Stimulated activated CD4-positive, alpha-beta T cell treated with anti-CD3 and anti-CD28 coated beads, Interleukin-15, amount 100 ng/mL, for 24 hours (primary cell): ENCODE results near the gene DAND5.
"Not testable (repeated sequence)": the region's sequence is repeated elsewhere in the genome, so short reads cannot be mapped to it uniquely, and the experiment has no call there.

ENCODE experiments used
- DNase-seq: peaks from one replicate; pipeline ENCODE4 v3.0.0-alpha.2; 2020

Gene DAND5

DNA sequence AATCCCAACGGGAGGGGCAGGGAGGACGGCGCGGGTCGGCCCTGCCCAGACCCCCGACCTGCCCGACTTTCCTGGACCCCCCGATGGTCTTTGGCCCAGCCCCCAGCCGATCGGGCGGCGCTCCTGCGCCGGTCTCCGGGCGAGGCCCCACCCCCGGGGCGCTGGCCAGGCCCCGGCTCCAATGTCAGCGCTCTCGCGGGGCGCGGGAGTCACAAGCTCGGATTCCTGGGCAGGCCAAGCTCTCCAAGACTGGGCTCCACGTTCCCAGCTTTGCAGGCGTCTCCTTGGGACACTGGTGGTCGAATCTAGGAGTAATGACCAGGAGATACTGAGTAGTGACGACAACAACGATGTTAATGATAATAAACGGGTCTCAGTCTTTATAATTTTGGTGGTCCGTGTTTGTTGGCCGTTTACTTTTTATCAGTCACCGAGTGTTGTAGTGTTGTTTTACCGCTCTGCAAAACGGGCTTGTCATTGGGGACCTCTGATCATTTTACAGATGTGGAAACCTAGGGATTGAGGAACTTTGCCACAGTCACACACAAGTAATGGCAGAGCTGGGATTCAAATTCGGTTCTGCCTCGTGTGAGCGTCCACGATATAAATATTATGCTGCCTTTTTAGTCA lies 23.2 kb upstream of the DAND5 start:
- DNase-seq, result peak; percentile 71

DNA sequence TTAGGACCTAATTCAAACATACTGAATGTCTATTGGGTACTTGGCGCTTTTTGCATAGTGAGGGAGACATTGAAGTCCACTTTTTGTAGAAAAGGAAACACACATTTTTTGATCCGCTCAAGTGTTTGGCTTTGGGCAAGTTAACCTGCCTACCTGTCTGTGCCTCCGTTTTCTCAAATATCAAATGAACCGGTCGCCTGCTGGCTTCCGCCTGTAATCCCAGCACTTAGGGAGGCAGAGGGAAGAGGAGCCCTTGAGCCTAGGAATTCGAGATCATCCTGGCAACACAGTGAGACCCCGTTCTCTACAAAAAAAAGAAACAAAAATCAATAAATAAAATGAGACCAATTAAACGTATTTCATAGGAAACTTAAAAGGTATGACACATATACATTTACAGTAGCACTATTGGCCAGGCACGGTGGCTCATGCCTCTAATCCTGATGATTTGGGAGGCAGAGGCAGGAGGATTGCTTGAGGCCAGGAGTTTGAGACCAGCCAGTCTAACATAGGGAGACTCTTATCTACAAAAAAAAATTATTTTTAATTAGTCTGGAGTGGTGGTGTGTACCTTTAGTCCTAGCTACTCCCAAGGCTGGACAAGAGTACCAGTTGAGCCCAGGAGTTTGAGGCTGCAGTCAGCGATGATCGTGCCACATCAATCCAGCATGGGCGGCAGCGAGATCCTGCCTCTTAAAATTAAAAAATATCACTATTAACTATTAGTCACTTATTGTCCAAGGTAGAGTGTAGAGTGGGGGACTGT lies 22.5 kb upstream of the DAND5 start:
- DNase-seq, result no peak

DNA sequence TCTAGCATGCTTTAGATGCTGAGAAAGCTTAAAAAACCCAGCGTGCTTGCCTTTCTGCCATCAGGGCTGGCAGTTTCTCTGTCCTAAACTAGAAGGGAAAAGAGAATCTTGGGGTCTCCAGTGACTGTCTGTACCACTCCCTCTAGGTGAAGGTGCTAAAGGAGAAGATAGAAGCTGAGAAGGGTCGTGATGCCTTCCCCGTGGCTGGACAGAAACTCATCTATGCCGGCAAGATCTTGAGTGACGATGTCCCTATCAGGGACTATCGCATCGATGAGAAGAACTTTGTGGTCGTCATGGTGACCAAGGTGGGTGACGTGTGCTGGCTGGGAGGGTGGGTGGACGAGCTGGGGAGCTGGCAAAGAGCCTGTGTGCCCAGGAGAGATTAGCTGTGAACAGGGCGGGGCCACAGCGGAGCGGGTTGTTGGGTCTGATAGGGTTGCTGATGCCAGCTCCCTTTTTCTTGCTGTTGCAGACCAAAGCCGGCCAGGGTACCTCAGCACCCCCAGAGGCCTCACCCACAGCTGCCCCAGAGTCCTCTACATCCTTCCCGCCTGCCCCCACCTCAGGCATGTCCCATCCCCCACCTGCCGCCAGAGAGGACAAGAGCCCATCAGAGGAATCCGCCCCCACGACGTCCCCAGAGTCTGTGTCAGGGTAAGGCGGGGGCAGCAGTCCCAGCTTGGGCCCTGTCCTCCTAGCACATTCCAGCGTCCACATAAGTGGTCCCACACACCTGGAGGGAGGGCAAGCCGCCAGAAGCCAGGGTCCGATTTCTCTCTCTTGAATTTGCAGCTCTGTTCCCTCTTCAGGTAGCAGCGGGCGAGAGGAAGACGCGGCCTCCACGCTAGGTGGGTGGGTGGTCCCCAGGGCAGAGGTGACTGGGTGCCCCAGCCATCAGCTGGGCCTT lies 21.4 kb upstream of the DAND5 start:
- no peak for DNase-seq

DNA sequence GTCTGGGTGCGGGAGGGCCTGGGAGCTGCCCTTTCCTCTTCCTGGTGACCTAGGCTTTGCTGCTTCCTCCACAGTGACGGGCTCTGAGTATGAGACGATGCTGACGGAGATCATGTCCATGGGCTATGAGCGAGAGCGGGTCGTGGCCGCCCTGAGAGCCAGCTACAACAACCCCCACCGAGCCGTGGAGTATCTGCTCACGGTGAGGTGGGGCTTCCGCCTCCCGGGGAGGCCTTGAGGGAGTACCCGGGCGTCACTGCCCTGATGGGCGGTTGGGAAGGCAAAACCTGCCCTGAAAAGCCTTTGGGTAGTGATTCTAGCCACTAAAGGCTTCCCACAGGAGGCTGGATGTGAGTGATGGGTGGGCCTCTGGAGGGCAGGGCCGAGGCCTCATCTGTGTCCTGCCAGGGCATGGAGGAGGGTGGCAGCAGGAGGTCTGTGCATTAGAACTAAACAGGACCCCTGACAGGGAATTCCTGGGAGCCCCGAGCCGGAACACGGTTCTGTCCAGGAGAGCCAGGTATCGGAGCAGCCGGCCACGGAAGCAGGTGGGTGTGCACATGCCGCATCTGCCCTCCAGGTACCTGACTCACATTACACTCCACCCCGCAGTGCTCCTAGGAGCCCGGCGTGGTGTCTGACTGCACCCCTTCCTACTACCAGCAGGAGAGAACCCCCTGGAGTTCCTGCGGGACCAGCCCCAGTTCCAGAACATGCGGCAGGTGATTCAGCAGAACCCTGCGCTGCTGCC lies 20.6 kb upstream of the DAND5 start:
- DNase-seq, result no peak

DNA sequence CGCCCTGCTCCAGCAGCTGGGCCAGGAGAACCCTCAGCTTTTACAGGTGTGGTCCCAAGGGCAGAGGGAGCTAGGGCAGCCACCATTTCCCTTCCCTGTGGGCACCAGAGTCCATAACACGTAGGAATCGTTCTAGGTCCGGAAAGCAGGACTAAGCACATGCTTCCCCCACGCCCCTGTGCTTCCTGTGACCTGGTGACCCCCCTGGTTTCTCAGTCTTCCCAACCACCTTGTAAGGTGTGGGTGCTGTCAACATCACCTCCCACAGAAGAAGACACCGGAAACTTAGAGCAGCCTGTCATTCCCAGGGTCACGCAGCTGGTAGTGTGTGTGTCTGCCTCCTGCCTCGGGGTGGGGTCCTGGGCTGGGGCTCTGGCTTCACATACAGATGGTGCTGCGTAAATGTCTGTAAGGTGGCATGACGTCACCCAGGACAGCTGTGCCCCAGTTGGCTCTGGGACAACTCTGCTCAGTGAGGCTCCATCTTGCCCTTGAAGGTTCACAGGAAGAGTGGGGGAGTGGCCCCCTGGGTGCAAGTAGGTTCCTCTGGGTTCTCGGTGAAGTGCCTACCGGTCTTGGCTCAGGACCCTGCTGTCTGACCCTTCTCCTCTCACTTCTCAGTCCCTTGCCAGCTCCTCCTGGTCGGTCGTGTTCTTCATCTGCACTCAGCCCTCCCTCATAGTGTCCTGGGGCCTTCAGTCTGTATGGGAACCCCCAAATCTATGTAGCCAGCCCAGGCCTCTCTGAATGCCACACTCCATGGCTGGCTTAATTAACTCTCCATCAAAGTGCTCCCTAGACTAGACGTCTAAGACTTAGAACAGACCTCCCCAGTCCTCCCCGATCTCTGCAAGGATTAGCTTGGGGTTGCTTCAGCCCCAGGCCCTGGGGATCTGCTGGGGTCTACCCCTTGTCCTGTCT lies 19.8 kb upstream of the DAND5 start:
- no peak for DNase-seq

DNA sequence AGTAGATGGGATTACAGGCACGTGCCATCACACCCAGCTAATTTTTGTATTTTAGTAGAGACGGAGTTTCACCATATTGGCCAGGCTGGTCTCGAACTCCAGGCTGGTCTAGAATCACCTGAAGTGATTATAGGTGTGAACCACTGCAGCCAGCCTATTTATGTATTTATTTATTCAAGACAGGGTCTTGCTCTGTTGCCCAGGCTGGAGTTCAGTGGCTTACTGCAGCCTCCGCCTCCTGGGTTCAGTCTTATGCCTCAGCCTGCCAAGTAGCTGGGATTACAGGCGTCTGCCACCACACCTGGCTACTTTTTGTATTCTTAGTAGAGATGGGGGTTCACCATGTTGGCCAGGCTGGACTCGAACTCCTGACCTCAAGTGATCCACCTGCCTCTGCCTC lies 17.3 kb upstream of the DAND5 start:
- DNase-seq, result not testable (repeated sequence)

DNA sequence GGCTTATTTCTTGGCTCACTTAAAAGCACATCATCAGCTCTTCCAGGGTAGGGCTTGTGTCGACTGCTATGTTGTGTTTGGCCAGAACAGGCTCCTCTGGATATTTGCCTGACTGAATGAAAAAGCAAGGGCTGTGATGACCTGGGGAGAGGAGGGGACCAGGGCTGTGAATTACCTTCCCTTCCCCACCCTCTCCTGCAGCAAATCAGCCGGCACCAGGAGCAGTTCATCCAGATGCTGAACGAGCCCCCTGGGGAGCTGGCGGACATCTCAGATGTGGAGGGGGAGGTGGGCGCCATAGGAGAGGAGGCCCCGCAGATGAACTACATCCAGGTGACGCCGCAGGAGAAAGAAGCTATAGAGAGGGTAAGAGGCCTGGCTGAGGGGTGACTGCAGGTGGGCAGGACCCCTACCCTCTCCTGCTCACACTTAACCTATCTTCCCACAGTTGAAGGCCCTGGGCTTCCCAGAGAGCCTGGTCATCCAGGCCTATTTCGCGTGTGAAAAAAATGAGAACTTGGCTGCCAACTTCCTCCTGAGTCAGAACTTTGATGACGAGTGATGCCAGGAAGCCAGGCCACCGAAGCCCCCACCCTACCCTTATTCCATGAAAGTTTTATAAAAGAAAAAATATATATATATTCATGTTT lies 16.8 kb upstream of the DAND5 start:
- DNase-seq, result no peak

DNA sequence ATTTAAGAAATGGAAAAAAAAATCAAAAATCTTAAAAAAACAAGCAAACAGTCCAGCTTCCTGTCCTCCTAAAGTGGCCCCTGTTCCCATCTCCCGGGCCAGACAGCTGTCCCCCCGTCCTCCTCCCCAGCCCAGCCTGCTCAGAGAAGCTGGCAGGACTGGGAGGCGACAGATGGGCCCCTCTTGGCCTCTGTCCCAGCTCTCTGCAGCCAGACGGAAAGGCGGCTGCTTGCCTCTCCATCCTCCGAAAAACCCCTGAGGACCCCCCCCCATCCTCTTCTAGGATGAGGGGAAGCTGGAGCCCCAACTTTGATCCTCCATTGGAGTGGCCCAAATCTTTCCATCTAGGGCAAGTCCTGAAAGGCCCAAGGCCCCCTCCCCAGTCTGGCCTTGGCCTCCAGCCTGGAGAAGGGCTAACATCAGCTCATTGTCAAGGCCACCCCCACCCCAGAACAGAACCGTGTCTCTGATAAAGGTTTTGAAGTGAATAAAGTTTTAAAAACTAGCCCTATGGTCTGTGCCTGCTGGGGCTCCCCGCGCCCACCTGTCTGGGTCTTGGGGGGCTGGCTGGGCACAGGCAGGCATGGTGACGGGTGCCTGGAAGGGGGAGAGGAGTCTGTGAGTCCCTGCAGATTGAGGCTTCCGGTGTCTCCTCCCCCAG lies 16.1 kb upstream of the DAND5 start:
- DNase-seq, result no peak

DNA sequence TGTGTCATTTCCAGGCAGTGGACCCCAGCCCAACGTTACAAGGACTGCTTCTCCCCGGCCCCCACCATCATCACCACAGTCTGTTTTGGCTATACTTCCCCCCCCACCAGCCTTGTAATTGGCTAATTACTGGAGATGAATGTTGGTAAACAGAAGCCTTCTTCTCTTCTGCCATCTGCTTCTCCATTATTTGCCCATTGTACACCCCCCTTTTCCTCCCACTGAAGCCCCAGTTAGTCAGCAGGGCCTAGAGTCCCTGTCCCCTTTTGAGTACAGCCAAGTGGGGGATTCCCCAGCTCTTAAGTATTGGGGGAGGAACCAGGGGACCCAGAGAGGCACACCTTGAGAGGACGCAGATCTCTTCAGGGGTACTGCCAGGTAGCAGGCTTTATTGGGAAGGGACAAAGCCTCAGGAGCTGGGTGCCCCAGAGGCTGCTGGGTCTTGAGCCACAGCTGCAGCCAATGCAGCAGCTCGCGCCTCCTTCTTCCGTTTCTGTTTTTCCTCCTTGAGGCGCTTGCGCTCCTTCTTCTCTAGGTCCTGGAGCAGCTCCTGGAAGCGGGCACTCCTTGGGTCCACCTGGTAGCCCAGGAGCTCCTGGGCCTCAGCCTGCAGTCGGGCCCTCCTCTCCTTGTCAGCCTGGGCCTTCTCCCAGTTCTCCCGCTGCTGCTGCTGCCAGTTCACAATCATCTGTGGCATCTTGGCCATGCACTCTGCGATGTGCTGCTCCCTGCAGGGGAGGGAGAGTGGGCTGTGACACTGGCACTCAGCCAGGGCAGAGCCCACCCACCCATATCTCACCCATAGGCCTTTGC lies 15.4 kb upstream of the DAND5 start:
- no peak for DNase-seq

DNA sequence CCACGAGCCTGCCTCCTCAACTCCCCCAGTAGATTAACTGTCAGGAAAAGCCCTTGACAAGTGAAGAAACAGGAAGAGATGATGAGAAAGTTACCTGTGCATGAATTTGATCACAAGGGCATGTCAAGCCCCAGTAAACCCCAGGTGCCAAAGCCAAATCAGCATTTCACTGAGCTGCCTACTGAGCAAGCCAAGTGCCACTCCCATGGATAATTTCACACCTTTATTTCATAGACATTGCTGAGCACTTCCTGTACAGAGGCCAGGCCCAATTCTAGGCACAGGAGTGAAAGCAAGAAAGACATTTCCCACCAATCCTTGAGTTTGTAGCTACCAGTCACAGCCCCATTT lies 14.8 kb upstream of the DAND5 start:
- DNase-seq, result no peak

DNA sequence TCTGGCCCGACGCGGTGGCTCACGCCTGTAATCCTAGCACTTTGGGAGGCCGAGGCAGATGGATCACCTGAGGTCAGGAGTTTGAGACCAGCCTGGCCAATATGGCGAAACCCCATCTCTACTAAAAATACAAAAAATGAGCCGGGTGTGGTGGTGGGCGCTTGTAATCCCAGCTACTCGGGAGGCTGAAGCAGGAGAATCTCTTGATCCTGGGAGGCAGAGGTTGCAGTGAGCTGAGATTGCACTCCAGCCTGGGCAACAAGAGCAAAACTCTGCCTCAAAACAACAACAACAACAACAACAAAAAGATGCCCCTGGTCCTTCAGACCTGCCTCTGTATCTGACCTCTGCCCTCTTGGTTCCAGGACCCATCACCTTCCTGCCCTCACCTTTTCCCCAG lies 13.8 kb upstream of the DAND5 start:
- not testable (repeated sequence) for DNase-seq

DNA sequence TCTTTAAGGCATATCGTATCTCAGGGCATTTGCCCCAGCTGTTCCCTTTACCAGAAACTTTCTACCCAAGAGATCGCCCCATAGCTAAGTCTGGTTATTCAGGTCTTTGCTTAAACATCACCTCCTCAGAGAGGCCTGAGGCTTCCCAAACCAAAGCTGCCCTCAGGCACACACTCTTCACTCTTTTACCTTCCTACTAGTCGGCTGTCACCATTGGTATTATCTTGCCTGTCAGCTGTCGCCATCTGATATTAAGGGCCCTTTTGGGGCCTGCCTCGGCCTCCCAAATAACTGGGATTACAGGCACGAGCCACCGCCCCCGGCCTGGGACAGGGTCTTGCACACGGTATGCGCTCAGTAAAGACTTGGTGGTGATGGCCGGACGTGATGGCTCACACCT lies 13.4 kb upstream of the DAND5 start:
- no peak for DNase-seq

DNA sequence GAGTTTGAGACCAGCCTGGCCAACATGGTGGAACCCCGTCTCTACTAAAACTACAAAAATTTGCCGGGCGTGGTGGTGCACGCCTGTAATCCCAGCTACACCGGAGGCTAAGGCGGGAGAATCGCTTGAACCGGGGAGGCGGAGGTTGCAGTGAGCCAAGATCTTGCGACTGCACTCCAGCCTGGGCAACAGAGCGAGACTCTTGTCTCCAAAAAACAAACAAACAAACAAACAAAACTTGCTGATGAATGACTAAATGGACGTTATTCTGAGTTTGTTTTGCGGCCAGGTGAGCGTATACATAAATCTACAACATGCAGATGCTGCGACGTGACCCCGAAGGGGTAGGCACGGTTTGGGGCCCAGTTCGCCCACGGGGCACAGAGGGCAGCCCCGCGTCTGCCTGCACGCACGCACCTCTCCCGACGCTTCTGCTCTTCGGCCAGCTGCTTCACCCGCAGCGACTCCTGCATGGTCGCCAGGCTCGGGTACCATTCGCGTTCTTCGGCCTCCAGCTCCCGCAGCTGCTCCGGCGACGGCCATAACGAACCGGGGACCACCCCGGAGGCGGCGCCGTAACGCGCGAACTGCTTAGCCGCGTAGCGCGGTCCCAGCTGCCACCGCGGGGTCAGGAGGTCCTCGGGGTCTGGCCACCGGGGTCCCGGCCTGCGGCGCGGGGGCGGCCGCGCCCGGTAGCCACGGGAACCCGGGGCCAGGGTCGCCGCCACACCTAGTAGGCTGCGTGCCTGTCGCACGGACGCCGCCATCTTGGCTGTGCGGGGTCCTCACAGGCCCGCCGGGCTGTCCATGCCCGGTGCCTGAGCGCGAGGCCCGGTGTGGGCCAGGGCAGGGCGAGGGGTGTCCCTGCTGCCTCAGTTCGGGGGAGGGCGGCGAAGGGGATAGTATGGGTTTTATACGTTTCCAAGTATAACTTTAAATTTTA lies 12.7 kb upstream of the DAND5 start, which contains the start of gene GADD45GIP1:
Gene GADD45GIP1, minus strand, starts transcription at position 778 of the 943 bp plus-strand sequence. Its CDS starts 11 bp downstream, at position 767.
- DNase-seq, result peak; percentile 91

DNA sequence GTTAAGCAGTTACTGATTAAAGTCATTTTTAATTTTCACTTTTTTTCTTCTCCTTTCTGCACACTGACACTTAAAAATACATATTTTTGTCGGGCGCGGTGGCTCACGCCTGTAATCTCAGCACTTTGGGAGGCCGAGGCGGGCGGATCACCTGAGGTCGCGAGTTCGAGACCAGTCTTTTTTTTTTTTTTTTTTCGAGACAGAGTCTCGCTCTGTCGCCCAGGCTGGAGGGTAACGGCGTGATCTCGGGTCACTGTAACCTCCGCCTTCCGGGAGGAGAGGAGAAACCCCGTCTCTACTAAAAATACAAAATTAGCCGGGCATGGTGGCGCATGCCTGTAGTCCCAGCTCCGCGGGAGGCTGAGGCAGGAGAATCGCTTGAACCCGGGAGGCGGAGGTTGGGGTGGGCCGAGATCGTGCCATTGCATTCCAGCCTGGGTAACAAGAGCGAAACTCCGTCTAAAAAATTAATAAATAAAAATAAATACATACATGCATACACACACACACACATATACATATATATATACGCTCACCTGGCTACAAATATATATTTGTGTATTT lies 11.9 kb upstream of the DAND5 start:
- not testable (repeated sequence) for DNase-seq

DNA sequence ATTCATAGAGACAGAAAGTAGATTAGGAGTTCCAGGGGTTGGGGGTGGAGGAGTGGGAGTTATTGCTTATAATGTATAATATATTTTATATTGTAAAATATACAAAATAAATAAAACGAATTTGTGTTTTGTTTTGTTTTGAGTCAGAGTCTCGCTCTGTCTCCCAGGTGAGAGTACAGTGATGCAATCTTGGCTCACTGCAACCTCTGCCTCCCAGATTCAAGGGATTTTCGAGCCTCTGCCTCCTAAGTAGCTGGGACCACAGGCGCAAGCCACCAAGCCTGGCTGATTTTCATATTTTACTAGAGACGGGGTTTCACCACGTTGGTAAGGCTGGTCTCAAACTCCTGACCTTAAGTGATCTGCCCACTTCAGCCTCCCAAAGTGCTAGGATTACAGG lies 9.9 kb upstream of the DAND5 start:
- DNase-seq, result no peak

DNA sequence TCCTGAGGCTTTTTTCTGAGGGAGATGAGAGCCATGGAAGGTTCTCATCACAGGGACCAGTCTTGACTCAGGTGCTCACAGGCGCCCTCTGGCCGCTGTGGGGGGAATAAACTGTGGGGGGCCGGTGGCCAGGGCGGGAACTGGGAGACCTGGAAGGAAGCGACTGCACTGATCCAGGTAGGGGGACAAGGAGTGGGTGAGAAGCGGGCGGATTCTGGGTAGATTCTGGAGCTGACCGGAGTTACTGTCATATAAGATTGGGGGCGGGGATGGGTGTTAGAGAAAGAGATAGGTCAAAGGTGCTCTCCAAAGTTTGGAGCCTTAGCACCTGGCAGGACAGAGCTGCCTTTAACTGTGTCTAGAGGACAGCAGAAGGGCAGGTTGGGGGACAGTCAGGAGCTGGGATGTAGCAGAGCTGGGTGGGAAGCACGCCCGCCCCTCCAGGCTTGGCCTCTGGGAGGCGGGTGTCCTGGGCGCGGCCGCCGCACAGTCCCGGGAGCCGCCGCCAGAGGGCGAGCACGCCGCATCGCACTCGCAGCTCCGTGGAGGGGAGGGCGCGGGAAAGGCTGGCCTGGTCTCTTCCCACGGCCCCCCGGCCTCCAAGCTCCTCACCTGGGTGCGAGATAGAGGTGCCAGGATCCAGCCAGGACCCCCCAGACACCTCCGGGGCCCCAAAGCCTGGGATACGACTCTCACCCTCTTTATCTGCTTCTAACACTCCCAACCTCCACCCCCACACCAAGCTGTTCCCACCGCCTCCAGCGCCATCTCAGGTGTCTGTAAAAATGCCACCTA lies 4.2 kb upstream of the DAND5 start:
- peak; percentile 88 for DNase-seq

DNA sequence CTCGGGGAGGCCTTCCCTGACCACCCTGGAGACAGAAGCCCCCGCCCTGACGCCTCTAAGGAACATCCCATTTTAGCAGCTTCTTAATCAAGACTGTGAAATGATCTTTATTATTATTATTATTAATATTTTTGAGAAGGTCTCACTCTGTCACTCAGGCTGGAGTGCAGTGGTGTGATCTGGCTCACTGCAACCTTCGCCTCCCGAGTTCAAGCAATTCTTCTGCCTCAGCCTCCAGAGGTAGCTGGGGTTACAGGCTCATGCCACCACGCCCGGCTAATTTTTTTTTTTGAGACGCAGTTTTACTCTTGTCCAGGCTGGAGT lies 3.6 kb upstream of the DAND5 start:
- no peak for DNase-seq

DNA sequence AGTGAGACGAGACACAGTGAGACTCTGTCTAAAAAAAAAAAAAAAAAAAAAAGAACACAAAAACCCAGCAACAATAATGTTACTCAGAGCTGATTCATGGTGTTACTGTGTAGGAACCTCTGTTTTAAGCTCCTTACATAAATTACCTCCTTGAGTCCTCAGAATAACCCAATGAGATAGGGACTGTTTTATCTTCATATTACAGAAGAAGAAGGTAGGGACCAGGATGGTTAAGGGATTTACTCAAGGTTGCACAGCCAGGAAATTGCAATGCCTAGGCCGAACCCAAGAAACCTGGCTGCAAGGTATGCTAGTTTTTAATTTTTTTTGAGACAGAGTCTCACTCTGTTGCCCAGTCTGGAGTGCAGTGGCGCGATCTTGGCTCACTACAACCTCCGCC lies 1.5 kb upstream of the DAND5 start:
- no peak for DNase-seq
